Measurements from ENCODE around the gene MRPL23. TPM values are rescaled to one million over a fixed set of nuclear protein-coding genes. Genes with fewer than 3 reads are reported as not detected.

MRPL23 gene
- total RNA-seq, 1 experiment from 2014 or later, result 98.0 TPM

- no peak overlapping the region for H3K4me3 Mint-ChIP-seq (ENCODE audit: unreplicated experiment)
- H3K9me3 Mint-ChIP-seq (ENCODE audit: unreplicated experiment), result no peaks in the 10 kb centered on the region
- H3K27ac Mint-ChIP-seq (ENCODE audit: low read depth, unreplicated experiment), result no peak overlapping the region
- intact Hi-C loops (cut with micrococcal nuclease), result no loop called here
- TF ChIP-seq, protein P1, sequence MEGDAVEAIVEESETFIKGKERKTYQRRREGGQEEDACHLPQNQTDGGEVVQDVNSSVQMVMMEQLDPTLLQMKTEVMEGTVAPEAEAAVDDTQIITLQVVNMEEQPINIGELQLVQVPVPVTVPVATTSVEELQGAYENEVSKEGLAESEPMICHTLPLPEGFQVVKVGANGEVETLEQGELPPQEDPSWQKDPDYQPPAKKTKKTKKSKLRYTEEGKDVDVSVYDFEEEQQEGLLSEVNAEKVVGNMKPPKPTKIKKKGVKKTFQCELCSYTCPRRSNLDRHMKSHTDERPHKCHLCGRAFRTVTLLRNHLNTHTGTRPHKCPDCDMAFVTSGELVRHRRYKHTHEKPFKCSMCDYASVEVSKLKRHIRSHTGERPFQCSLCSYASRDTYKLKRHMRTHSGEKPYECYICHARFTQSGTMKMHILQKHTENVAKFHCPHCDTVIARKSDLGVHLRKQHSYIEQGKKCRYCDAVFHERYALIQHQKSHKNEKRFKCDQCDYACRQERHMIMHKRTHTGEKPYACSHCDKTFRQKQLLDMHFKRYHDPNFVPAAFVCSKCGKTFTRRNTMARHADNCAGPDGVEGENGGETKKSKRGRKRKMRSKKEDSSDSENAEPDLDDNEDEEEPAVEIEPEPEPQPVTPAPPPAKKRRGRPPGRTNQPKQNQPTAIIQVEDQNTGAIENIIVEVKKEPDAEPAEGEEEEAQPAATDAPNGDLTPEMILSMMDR (IDR thresholded peaks at IDR 0.05; ENCODE audit: unreplicated experiment), result no peak
- CTCF ChIA-PET, result interaction anchor here (0.5 to 2.0 kb wide), 4 partner anchors 38 to 264 kb away, joined by 3 to 13 read pairs (median 4); no protein-coding TSS in a partner anchor
- H3K27me3 Mint-ChIP-seq (ENCODE audit: insufficient read depth, unreplicated experiment), result peaks cover 8% of the 10 kb centered on the region
- H3K36me3 Mint-ChIP-seq (ENCODE audit: insufficient read depth, unreplicated experiment), result no peaks in the 10 kb centered on the region
- POLR2A ChIA-PET, result interaction anchor here (0.5 to 0.7 kb wide), 2 partner anchors 9 to 15 kb away, joined by 3 to 4 read pairs; no protein-coding TSS in a partner anchor
- no peaks in the 10 kb centered on the region for H3K4me1 Mint-ChIP-seq (ENCODE audit: insufficient read depth, unreplicated experiment)
- no peak for DNase-seq (ENCODE audit: unreplicated experiment)
- BruUV-seq (replicated peaks), result no TSS peak
These were observed 26.8 kb upstream of the MRPL23 start for GRCh38 chr11:1920128-1920908.

- intact Hi-C loops (cut with micrococcal nuclease), result no loop called here
- Mint-ChIP-seq H3K9me3 (ENCODE audit: unreplicated experiment) (no peaks in the 10 kb centered on the region), H3K27me3 (ENCODE audit: insufficient read depth, unreplicated experiment) (peaks cover 7% of the 10 kb centered on the region), H3K27ac (ENCODE audit: low read depth, unreplicated experiment) (no peak overlapping the region), H3K4me1 (ENCODE audit: insufficient read depth, unreplicated experiment) (no peaks in the 10 kb centered on the region), H3K4me3 (ENCODE audit: unreplicated experiment) (no peak overlapping the region), H3K36me3 (ENCODE audit: insufficient read depth, unreplicated experiment) (no peaks in the 10 kb centered on the region)
- POLR2A ChIA-PET, result no interaction called here
- no peak for DNase-seq (ENCODE audit: unreplicated experiment)
- no TSS peak for BruUV-seq (replicated peaks)
- TF ChIP-seq, protein P1 (IDR thresholded peaks at IDR 0.05; ENCODE audit: unreplicated experiment), result no peak
- CTCF ChIA-PET, result interaction anchor here (0.5 to 2.0 kb wide), 7 partner anchors 18 to 231 kb away, joined by 3 to 13 read pairs (median 3); no protein-coding TSS in a partner anchor
These were observed 26.1 kb upstream of the MRPL23 start for GRCh38 chr11:1920909-1921573.

GRCh38 chr11:1921574-1922141 lies 25.5 kb upstream of the MRPL23 start:
- Mint-ChIP-seq H3K27me3 (ENCODE audit: insufficient read depth, unreplicated experiment) (peaks cover 7% of the 10 kb centered on the region), H3K4me3 (ENCODE audit: unreplicated experiment) (no peak overlapping the region), H3K36me3 (ENCODE audit: insufficient read depth, unreplicated experiment) (no peaks in the 10 kb centered on the region), H3K27ac (ENCODE audit: low read depth, unreplicated experiment) (no peak overlapping the region), H3K9me3 (ENCODE audit: unreplicated experiment) (no peaks in the 10 kb centered on the region), H3K4me1 (ENCODE audit: insufficient read depth, unreplicated experiment) (no peaks in the 10 kb centered on the region)
- TF ChIP-seq, protein P1 (IDR thresholded peaks at IDR 0.05; ENCODE audit: unreplicated experiment), result no peak
- no peak for DNase-seq (ENCODE audit: unreplicated experiment)
- ChIA-PET CTCF (interaction anchor here (0.6 to 2.0 kb wide), 7 partner anchors 18 to 267 kb away, joined by 3 to 13 read pairs (median 3); no protein-coding TSS in a partner anchor), POLR2A (no interaction called here)
- no TSS peak for BruUV-seq (replicated peaks)
- intact Hi-C loops (cut with micrococcal nuclease), result no loop called here

DNA sequence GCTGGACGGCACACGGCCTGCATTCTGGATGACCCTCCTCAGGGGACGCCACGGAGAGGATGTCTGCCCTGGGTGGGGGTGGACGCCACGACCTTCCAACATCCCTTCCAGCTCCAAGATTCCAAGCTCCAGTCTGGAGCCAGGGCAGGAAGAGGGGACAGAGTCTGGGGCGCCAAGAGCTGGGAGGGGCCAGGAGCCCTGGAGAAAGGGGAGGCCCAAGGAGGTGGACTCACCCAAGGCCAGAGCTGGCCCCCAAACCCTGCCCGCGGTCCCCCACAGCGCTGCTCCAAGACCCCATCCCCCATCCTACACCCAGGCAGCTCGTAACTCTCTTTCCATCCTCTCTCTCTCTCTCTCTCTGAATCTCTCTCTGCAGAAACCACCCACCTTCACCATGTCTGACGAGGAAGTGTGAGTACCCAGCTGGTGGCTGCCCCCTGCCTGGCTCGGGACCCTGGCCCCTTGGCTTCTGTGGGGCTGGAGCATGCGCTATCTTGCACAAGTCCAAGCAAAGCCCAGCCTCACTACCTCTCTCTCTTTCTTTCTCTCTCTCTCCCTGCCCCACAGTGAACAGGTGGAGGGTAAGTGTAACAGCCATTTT lies 24.6 kb upstream of the MRPL23 start:
- no peak overlapping the region for H3K4me3 Mint-ChIP-seq (ENCODE audit: unreplicated experiment)
- intact Hi-C loops (cut with micrococcal nuclease), result no loop called here

More for the DNA sequence above, 24.6 kb upstream of the MRPL23 start:
- no TSS peak for BruUV-seq (replicated peaks)
- no peaks in the 10 kb centered on the region for H3K9me3 Mint-ChIP-seq (ENCODE audit: unreplicated experiment)
- POLR2A ChIA-PET, result no interaction called here
- H3K27me3 Mint-ChIP-seq (ENCODE audit: insufficient read depth, unreplicated experiment), result peaks cover 7% of the 10 kb centered on the region
- no peak overlapping the region for H3K27ac Mint-ChIP-seq (ENCODE audit: low read depth, unreplicated experiment)
- DNase-seq (ENCODE audit: unreplicated experiment), result no peak
- H3K36me3 Mint-ChIP-seq (ENCODE audit: insufficient read depth, unreplicated experiment), result no peaks in the 10 kb centered on the region
- CTCF ChIA-PET, result interaction anchor here (0.6 to 2.0 kb wide), 4 partner anchors 15 to 268 kb away, joined by 3 to 13 read pairs (median 3); no protein-coding TSS in a partner anchor
- H3K4me1 Mint-ChIP-seq (ENCODE audit: insufficient read depth, unreplicated experiment), result no peaks in the 10 kb centered on the region
- TF ChIP-seq, protein P1 (IDR thresholded peaks at IDR 0.05; ENCODE audit: unreplicated experiment), result no peak
